Esophagus squamous epithelium (tissue), 4 donors: ENCODE measurements around the gene VEPH1.

ENCODE experiments used
- CTCF ChIP-seq, 6 experiments: fragments of 450-650 bp in 4 of 6; fragments of 200-600 bp in 2 of 6; sonication (generic) in 2 of 6; IDR thresholded peaks; one replicate each; pipeline ENCODE4 v1.5.1; 2016 to 2019; ENCODE audit warnings: antibody characterized with exemption in 6 of 6, mild to moderate bottlenecking in 4 of 6, moderate library complexity in 4 of 6
- POLR2A ChIP-seq, 4 donors: fragments of 450-650 bp; IDR thresholded peaks; one replicate each; pipeline ENCODE4 v1.6.1; 2017; ENCODE audit warnings: antibody characterized with exemption in 4 of 4, mild to moderate bottlenecking in 4 of 4, moderate library complexity in 3 of 4

GRCh38 chr3:157420606-157421130, 82.5 kb downstream of the VEPH1 start:
- TF ChIP-seq POLR2A (IDR thresholded peaks at IDR 0.05) (no peak), CTCF (IDR thresholded peaks at IDR 0.05) (no peak)
